Stimulated activated CD8-positive, alpha-beta memory T cell treated with anti-CD3 and anti-CD28 coated beads, Interleukin-2, amount 100 ng/mL, for 1 hour (primary cell): ENCODE results near the gene FOLH1.
"Not testable (repeated sequence)": the region's sequence is repeated elsewhere in the genome, so short reads cannot be mapped to it uniquely, and the experiment has no call there.

Experiments
- DNase-seq, 2 donors: peaks; one replicate each; pipeline ENCODE4 v3.0.0-alpha.2; 2020; ENCODE audit warnings: low read depth in 2 of 2

FOLH1 gene

GRCh38 chr11:49208006-49208721, at the start of gene FOLH1:
TSS of gene FOLH1 (minus strand) at chr11:49208602. CDS start at chr11:49208409, 193 bp downstream.
- no peak for DNase-seq

GRCh38 chr11:49255148-49255547, 46.7 kb upstream of the FOLH1 start:
- DNase-seq = not testable (repeated sequence)

- DNase-seq = not testable (repeated sequence)
Observed at GRCh38 chr11:49251212-49251611, 42.8 kb upstream of the FOLH1 start.

- DNase-seq = not testable (repeated sequence)
Observed at GRCh38 chr11:49250398-49251115, 42.2 kb upstream of the FOLH1 start.

GRCh38 chr11:49249363-49249762, 41.0 kb upstream of the FOLH1 start:
- DNase-seq = not testable (repeated sequence)

- not testable (repeated sequence) for DNase-seq
Observed at GRCh38 chr11:49233685-49234084, 25.3 kb upstream of the FOLH1 start.

GRCh38 chr11:49233019-49233418, 24.6 kb upstream of the FOLH1 start:
- DNase-seq = not testable (repeated sequence)

GRCh38 chr11:49231725-49232124, 23.3 kb upstream of the FOLH1 start:
- not testable (repeated sequence) for DNase-seq

GRCh38 chr11:49230534-49230933, 22.1 kb upstream of the FOLH1 start:
- DNase-seq = not testable (repeated sequence)

GRCh38 chr11:49230001-49230400, 21.6 kb upstream of the FOLH1 start:
- not testable (repeated sequence) for DNase-seq

GRCh38 chr11:49229136-49229535, 20.7 kb upstream of the FOLH1 start:
- not testable (repeated sequence) for DNase-seq

GRCh38 chr11:49225255-49225785, 16.9 kb upstream of the FOLH1 start:
- DNase-seq = not testable (repeated sequence)

- no peak for DNase-seq
Observed at GRCh38 chr11:49221112-49221511, 12.7 kb upstream of the FOLH1 start.

- no peak for DNase-seq
Observed at GRCh38 chr11:49213026-49213560, 4.7 kb upstream of the FOLH1 start.

- DNase-seq = not testable (repeated sequence)
Observed at GRCh38 chr11:49206999-49207398, 1.4 kb downstream of the FOLH1 start.

GRCh38 chr11:49202287-49202976, 6.0 kb downstream of the FOLH1 start:
- DNase-seq = no peak

- not testable (repeated sequence) for DNase-seq
Observed at GRCh38 chr11:49196775-49197174, 11.6 kb downstream of the FOLH1 start.

GRCh38 chr11:49196002-49196401, 12.4 kb downstream of the FOLH1 start:
- not testable (repeated sequence) for DNase-seq

- not testable (repeated sequence) for DNase-seq
Observed at GRCh38 chr11:49190287-49190686, 18.1 kb downstream of the FOLH1 start.

GRCh38 chr11:49186225-49186624, 22.2 kb downstream of the FOLH1 start:
- not testable (repeated sequence) for DNase-seq

GRCh38 chr11:49185597-49185996, 22.8 kb downstream of the FOLH1 start:
- DNase-seq = not testable (repeated sequence)

GRCh38 chr11:49184756-49185155, 23.6 kb downstream of the FOLH1 start:
- DNase-seq = not testable (repeated sequence)
